ENCODE data around the gene RASGEF1C.
A peak's percentile ranks its signal among the peaks of the same experiment; 100 is the strongest.

Gene RASGEF1C

DNA sequence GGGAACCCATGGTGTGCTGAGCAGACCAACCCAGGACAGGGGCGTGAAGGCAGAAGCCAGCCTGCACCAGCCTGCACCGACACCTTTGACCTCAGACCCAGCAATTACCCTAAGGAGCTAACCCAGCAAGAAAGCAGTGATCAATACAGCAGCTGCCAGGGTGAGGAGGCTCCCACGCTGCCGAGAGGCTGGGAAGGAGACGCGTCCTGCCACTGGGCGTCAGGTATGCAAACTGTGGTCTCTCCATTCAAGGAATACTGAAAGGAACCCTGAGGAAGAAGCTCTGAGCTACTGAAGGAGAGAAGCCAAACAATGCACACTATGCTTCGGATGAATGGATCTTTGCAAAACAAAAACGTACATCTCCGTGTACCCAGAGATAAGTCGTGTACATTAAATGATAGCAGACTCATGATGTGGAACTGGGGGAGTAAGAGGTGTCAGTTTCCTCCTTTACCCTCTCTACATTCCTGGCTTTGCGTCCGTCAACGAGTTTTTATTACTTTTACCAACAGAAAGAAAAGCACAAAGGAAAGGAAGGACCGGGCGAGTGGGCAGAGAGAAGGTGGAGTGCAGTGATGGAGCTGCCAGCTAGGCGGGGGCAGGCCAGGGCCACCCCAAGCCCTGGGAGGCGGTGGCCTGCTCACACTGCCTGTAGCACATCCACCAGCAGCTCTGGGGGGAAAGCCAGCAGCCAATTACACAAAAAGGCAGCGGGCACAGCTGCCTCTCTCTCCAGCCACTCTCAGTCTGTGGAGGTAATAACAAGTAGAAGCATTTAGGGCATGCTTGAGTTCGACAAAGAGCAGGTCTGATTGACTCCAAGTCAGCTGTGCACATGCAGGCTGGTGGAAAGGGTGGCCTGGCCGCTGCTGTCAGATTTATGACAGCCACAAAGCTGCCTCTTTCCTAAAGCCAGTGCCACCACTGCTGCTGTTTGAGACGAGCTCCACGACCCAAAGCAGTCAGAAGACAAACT, 29.3 kb downstream of the RASGEF1C start:
- no peak for DNase-seq

- DNase-seq, result no peak
These were observed 30.2 kb downstream of the RASGEF1C start for GRCh38 chr5:180178531-180179441.

- DNase-seq, result no peak
These were observed 32.8 kb downstream of the RASGEF1C start for GRCh38 chr5:180176191-180176590.

DNA sequence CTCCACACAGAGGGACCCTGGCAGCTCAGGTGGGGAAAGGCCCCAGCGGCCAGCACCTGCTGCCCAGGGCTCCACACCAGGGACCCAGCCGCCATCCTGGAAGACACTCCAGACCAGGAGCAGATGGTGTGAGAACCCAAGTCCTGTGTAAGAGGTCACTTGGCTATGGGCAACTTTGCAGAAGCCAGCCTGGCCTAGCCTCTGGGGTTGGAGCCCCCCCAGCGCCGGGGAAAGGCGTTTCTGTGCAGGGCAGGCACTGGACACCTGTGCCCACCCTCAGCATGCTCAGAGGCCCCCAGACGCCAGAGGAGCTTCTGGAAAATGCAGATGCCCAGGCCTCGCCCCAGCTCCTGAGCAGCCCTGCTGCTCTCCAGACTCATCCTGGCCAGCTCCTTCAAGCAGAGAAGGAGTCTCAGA, 34.0 kb downstream of the RASGEF1C start:
- DNase-seq, result no peak

- DNase-seq, result no peak
These were observed 34.4 kb downstream of the RASGEF1C start for GRCh38 chr5:180174587-180174972.

- DNase-seq, result no peak
These were observed 35.0 kb downstream of the RASGEF1C start for GRCh38 chr5:180173875-180174586.

DNA sequence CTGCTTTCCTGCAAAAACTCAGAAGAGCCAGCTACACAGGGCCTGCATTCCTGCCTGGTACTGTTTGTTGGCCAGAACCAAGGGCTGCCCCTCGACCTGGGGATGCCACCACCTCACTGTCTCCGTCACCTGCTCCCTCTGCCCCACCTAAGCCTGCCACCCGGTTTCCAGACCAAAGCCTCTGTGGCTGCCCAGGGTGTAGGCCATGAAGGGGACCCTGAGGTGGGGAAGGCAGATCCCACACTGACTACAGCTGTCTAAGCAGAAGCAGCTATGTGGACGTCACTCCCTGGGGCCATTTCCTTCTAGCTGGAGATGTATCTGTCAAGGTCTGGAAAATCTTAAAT, 35.8 kb downstream of the RASGEF1C start:
- no peak for DNase-seq

DNA sequence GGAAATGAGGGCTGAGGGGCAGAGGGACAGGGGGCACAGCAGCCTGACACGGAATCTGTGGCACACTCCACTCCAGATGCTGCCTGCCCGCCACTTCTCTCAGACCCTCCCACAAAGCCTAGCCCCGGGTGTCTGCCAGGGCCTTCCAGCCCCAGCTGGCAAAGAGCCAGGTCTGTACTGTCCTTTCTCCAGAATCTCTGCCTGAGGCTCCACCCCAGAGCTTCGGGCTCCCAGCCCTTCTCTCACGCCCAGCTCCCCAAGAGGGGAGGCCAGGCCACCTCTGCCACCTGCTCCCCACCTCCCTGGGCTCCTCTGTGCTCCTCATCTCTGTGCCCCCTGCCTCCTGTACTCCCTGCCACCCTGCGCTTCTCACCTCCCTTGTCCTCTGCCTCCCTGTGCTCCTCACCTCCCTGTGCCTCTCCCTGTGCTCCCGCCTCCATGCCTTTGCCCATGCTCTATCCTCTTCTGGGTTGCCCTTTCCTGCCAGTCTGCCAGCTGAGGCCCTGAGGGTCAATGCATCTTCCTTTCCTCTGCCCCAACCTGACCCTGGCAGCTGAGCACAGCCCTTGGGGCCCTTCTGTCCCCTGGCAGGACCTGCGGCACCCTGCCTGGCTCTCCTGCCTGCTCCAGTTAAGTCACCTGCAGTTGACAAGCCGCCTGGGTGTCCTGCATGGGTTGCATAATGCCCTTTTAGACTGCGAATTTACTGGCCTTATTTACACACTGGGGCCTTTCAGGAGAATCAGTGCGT, 36.4 kb downstream of the RASGEF1C start:
- no peak for DNase-seq

GRCh38 chr5:180171568-180172094, 37.4 kb downstream of the RASGEF1C start:
- DNase-seq, result no peak

GRCh38 chr5:180170810-180171567, 38.0 kb downstream of the RASGEF1C start:
- DNase-seq, result no peak

DNA sequence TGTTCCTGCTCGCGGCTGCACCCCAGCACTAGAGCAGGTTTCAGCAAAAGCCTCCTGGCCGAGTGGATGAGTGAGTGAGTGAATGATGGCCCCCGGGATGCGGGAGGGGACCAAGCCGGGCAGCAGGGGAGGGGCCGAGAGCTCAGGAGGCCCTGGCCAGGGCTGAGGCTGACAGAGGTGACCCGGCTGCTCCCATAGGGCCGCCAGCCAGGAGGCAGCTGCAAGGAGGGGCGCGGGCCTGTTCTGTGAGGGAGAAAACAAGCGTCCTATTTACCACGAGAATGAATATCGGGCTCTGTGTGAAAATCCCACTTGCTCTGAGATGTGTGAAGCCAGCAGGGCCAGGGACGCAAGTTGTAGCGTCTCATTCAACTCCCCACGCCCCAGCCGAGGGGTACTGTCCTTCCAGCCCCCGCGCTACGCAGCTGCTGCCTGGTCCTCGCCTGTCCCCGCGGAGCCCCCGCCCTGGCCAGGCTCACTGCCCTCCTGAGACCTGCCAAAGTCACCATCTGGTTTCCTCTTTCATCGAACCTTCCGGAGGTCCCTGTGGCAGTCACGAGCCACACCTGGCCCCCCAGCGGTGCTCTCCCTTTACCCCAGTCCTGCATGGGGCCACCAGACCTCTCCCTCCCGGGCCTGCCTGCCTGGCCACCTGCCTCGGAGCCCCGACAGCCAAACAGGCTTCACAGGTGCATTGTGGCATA, 38.8 kb downstream of the RASGEF1C start:
- DNase-seq, result no peak

DNA sequence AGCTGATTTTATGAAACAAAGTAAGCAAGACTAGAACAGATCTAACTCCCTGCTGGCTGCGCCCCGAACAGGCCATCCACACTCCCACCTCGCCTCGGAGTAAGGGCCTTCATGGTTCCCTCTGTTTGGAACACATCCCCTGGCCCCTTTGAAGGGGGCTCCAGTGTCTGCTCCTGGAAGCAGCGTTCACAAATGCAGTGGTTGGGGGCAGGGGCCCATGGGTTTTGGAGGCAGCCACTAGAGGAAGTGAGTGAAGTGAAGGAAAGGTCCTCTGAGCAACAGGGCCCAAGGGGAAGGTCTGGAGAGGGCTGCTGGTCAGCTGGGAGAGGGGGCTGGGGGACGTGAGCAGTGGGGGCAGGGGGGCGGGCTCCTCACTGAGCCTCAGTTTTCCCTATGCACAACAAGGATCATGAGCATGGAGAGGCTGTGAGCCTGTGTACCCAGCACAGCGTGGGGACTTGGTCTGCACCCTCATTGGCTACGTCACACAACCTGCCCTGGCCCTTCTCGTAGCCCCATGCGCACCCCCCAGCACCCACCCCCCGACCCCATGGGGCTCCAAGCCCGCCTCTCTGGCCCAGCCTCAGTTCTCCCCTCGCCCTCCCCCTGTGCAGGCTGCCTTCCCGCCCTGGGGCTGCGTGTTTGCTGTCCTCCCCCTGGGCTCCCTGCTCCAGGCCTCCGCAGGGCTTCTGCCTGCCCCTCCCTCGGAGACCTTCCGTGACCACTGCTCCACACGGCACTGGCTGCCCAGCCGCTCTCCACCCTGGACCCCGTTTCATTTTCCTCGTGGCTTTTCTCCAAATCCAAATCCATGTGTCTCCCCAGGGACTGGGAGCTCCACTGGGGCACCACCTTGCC, 39.5 kb downstream of the RASGEF1C start:
- DNase-seq, result no peak

DNA sequence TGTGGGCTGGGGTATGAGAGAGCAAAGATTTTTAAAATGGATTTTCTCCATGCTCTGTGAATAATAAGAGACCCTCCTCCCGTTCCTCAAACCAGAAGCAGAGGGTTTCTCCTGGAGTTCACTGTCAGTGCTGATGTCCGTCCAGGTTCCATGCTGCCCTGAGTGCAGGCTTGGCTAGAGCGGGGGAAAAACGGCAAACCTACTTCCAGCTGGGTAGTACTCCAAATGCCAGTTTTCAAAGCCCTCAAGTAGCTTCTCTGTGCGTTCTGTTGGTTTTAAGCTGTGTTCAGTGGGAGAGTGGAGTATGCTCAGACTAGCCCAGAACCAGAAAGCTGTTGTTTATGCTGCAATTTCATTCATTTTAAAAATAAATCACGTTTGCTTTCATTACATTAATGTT, 40.3 kb downstream of the RASGEF1C start:
- DNase-seq, result no peak

DNA sequence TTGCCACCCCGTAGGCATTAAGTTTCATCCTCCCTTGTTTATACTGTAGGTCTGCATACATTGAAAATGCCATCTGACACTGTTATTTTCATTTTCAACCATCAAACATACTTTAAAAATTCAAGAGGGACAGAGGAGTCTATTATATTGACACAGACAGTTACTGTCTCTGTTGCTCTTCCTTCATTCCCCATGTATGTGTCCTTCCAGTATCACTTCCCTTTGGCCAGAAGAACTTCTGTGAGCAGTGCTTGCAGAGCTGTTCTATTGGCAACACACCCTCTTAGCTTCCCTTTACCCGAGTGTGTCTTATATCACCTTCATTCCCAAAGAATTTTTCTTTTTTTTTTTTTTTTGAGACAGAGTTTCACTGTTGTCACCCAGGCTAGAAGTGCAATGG, 42.8 kb downstream of the RASGEF1C start:
- no peak for DNase-seq

DNA sequence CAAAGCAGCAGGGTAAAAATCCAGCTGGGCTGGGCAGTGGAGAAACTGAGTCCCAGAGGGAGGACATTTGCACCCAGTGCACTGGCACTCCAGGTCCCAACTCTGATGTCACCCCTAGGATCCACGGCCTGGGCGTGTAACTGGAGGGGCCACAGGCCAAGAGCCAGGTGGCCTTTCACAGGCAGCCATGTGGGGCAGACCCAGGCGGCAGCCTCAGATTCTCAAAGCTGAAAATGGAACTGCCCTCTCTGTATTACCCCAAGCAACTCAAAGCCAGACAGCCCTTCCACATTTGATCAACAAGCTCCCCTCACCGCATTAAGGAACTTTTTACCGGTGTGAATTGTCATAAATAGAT, 46.7 kb downstream of the RASGEF1C start:
- no peak for DNase-seq

GRCh38 chr5:180161420-180162303, 47.3 kb downstream of the RASGEF1C start:
- DNase-seq, result no peak

DNA sequence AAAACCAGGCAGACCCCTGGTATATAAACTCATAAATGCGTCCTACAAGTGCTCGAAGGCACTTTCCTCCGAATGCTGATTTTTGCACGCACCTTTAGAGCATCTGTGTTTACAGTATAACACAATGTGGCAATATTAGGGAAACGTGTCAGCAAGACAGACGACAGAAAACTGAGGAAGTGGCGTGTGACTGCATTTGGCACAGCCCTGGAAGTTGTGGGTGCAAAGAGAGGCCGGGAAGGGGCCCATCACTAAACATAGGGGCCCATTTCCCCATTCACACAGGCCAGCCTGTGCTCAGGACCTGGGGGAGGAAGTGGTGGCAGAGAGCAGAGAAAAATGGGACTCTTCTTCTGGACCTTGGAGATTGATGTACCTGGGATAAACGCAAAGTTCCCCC, 48.2 kb downstream of the RASGEF1C start:
- peak in 1 of 2 donors; percentile 40 for DNase-seq

GRCh38 chr5:180160215-180160614, 48.8 kb downstream of the RASGEF1C start:
- DNase-seq, result no peak

GRCh38 chr5:180159756-180160155, 49.3 kb downstream of the RASGEF1C start:
- DNase-seq, result no peak
